Gastrocnemius medialis (tissue), 4 donors: ENCODE results near the gene RFX7. TPM values are rescaled to one million over a fixed set of nuclear protein-coding genes. Genes with fewer than 3 reads are reported as not detected.

Source experiments
- ATAC-seq, 2 donors: fragments of 150-250 bp; one replicate each; pipeline ENCODE4 v1.9.1; 2016
- DNase-seq, 2 donors: peaks; one replicate each; pipeline ENCODE4 v3.0.0-alpha.2; 2019
- H3K27ac ChIP-seq, 4 donors: fragments of 200-600 bp; sonication (generic); 1 replicate in 1 of 4; 2 replicates in 3 of 4; pipeline ENCODE4 v1.5.1; 2016 to 2018; ENCODE audit warnings: mild to moderate bottlenecking in 2 of 4, moderate library complexity in 1 of 4
- H3K27me3 ChIP-seq, 3 donors: fragments of 200-600 bp; sonication (generic) in 2 of 3; 1 replicate in 1 of 3; 2 replicates in 2 of 3; pipeline versions ENCODE4 v1.5.1 to v1.6.0; 2016 to 2019; ENCODE audit warnings: mild to moderate bottlenecking in 1 of 3, moderate library complexity in 1 of 3
- H3K36me3 ChIP-seq, 2 donors: fragments of 200-600 bp; sonication (generic) in 1 of 2; one replicate each; pipeline ENCODE4 v1.5.1; 2017 to 2018
- H3K4me1 ChIP-seq, 2 donors: fragments of 200-600 bp; sonication (generic) in 1 of 2; one replicate each; pipeline ENCODE4 v1.5.1; 2016 to 2017; ENCODE audit warnings: mild to moderate bottlenecking in 2 of 2
- H3K4me3 ChIP-seq, 4 donors: fragments of 200-600 bp; sonication (generic) in 3 of 4; 1 replicate in 1 of 4; 2 replicates in 3 of 4; pipeline ENCODE4 v1.5.1; 2016 to 2019; ENCODE audit warnings: mild to moderate bottlenecking in 2 of 4
- H3K9me3 ChIP-seq, 3 donors: fragments of 200-600 bp; sonication (generic) in 2 of 3; 1 replicate in 1 of 3; 2 replicates in 2 of 3; pipeline ENCODE4 v1.5.1; 2016 to 2019
- POLR2A ChIP-seq, 2 donors: fragments of 450-650 bp; IDR thresholded peaks; one replicate each; pipeline ENCODE4 v1.6.1; 2017; ENCODE audit warnings: antibody characterized with exemption in 2 of 2, mild to moderate bottlenecking in 2 of 2, moderate library complexity in 2 of 2
- in situ Hi-C, 4 donors: fragments of 200-750 bp; cut with MboI; loops; one replicate each; pipeline versions ENCODE4 v1.15.0 to v1.8.0; 2017; ENCODE audit warnings: low sequenced_read_pairs in 4 of 4
- intact Hi-C: fragments of 100-400 bp; cut with DNase I; formaldehyde crosslinking; loops from one replicate; pipeline ENCODE4 v1.15.1; 2023; ENCODE audit warnings: low total_unique reads
- total RNA-seq, 4 donors: library from RNA; depleted of rRNA; stranded (reverse); fragments of >200 nt; gene quantifications; one replicate each; pipeline versions ENCODE4 v1.1.0 to v1.2.3, GENCODE V29; 2016
- TF ChIP-seq, protein P1 (sequence below), 5 experiments: fragments of 450-650 bp in 3 of 5; fragments of 200-600 bp in 2 of 5; sonication (generic) in 2 of 5; IDR thresholded peaks in 4 of 5; conservative IDR thresholded peaks in 1 of 5; 1 replicate in 4 of 5; 2 replicates in 1 of 5; pipeline ENCODE4 v1.5.1; 2016 to 2019; ENCODE audit warnings: antibody characterized with exemption in 5 of 5, mild to moderate bottlenecking in 3 of 5, moderate library complexity in 3 of 5

The RFX7 gene
- total RNA-seq, 4 donors from 2014 or later = 9.6 to 11.7 (median 10.7) TPM

DNA sequence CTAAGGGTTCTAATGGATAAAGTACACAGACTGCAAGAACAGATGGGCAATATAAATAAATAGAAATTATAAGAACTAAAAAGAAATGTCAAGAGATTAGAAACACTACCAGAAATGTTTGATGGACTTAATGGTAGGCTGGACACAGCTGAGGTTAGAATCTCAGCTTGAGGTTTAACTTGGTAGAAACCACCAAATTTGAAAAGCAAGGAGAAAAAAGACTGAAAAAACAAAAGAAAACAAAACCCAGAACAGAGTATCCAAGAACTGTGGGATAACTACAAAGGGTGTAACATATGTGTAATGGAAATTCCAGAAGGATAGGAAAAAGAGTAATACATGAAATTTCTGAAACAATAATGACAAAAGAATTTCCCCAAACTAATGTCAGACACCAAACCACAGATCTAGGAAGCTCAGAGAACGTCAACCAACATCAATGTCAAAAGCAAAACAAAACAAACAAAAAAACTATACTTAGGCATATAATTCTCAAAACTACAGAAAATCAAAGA is 35.0 kb downstream of the RFX7 start:
- Histone ChIP-seq H3K27me3 (no peaks in the 10 kb centered on the region), H3K27ac (no peak overlapping the region), H3K4me1 (peaks cover 56 to 63% of the 10 kb centered on the region in 2 donors), H3K4me3 (no peak overlapping the region), H3K36me3 (no peaks in the 10 kb centered on the region), H3K9me3 (no peaks in the 10 kb centered on the region)
- no peak for ATAC-seq
- intact Hi-C loops = no loop called here
- in situ Hi-C loops = no loop called here
- TF ChIP-seq, protein P1, sequence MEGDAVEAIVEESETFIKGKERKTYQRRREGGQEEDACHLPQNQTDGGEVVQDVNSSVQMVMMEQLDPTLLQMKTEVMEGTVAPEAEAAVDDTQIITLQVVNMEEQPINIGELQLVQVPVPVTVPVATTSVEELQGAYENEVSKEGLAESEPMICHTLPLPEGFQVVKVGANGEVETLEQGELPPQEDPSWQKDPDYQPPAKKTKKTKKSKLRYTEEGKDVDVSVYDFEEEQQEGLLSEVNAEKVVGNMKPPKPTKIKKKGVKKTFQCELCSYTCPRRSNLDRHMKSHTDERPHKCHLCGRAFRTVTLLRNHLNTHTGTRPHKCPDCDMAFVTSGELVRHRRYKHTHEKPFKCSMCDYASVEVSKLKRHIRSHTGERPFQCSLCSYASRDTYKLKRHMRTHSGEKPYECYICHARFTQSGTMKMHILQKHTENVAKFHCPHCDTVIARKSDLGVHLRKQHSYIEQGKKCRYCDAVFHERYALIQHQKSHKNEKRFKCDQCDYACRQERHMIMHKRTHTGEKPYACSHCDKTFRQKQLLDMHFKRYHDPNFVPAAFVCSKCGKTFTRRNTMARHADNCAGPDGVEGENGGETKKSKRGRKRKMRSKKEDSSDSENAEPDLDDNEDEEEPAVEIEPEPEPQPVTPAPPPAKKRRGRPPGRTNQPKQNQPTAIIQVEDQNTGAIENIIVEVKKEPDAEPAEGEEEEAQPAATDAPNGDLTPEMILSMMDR (IDR thresholded peaks at IDR 0.05 in 4 of 5, conservative IDR thresholded peaks at IDR 0.05 in 1 of 5) = no peak
- no peak for TF ChIP-seq POLR2A (IDR thresholded peaks at IDR 0.05)
- no peak for DNase-seq

DNA sequence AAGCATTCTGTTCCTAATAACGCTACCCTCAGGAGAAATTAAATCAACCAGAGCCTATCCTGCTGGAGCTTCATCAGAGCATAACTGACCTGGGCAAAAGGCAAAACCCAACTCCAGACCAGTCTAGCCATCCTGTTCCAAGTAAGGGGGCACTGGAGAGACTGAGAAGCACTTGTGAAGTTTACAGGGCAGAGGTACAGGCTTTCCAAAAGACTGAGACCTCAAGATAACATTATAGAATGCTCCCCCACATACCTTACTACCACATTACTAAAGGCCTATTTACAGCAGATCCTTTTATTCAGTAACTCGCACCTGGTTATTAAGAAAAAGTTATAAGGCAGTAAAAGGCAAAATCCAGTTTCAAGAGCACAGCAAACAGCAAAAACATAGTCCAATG is 35.5 kb downstream of the RFX7 start:
- Histone ChIP-seq H3K9me3 (no peaks in the 10 kb centered on the region), H3K4me3 (no peak overlapping the region), H3K27ac (peak overlapping the region in 2 of 4 donors; percentile 17 to 39), H3K4me1 (peaks cover 59 to 69% of the 10 kb centered on the region in 2 donors), H3K27me3 (no peaks in the 10 kb centered on the region), H3K36me3 (no peaks in the 10 kb centered on the region)
- intact Hi-C loops = no loop called here
- DNase-seq (no peak), ATAC-seq (no peak)
- in situ Hi-C loops = no loop called here
- TF ChIP-seq, protein P1 (IDR thresholded peaks at IDR 0.05 in 4 of 5, conservative IDR thresholded peaks at IDR 0.05 in 1 of 5) = no peak
- TF ChIP-seq POLR2A (IDR thresholded peaks at IDR 0.05) = no peak

DNA sequence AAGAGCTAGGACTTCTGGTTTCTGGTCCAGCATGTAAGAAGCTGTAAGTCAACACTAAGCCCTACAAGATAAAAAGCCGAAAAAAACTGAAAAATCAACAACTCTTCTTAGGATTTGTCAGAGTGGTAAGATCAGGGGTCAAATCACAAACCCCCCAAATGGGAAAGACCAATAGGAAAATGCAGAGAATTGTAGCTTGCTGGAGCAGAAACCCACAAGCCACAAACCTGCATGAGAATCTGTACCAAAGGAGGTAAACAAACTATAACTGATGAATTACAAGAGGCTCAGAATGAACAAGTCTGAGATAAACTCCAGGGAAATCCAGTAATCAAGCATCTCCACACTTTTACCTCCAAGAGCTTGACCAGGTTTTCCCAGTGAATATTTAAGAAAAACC is 36.0 kb downstream of the RFX7 start:
- intact Hi-C loops (no loop called here), in situ Hi-C loops (no loop called here)
- ATAC-seq = no peak
- TF ChIP-seq, protein P1 (IDR thresholded peaks at IDR 0.05 in 4 of 5, conservative IDR thresholded peaks at IDR 0.05 in 1 of 5) = no peak
- TF ChIP-seq POLR2A (IDR thresholded peaks at IDR 0.05) = no peak
- peak overlapping the region in 2 of 4 donors; percentile 17 to 39 for H3K27ac ChIP-seq
- no peak for DNase-seq
- no peaks in the 10 kb centered on the region for H3K9me3 ChIP-seq
- no peaks in the 10 kb centered on the region for H3K27me3 ChIP-seq
- peaks cover 60 to 71% of the 10 kb centered on the region in 2 donors for H3K4me1 ChIP-seq
- H3K4me3 ChIP-seq = no peak overlapping the region
- H3K36me3 ChIP-seq = no peaks in the 10 kb centered on the region

DNA sequence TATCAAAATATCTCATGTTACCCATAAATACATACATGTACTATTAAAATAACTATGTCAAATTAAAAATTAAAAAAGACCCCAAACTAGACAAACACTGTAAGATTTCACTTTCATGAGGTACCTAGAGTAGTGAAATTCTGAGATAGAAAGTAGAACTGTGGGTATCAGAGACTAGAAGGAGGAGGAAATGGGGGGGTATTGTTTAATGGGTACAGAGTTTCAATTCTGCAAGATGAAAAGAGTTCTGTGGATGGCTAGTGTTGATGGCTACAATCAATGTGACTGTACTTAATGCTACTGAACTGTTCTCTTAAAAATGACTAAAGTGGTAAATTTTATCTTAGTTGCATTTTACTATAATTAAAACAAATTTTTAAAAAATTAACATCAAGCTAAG is 36.6 kb downstream of the RFX7 start:
- Histone ChIP-seq H3K27me3 (no peaks in the 10 kb centered on the region), H3K4me3 (no peak overlapping the region), H3K36me3 (no peaks in the 10 kb centered on the region), H3K4me1 (peaks cover 63 to 69% of the 10 kb centered on the region in 2 donors), H3K9me3 (no peaks in the 10 kb centered on the region), H3K27ac (no peak overlapping the region)
- ATAC-seq (no peak), DNase-seq (no peak)
- TF ChIP-seq, protein P1 (IDR thresholded peaks at IDR 0.05 in 4 of 5, conservative IDR thresholded peaks at IDR 0.05 in 1 of 5) = no peak
- TF ChIP-seq POLR2A (IDR thresholded peaks at IDR 0.05) = no peak
- intact Hi-C loops (no loop called here), in situ Hi-C loops (no loop called here)
